Effector memory CD8-positive, alpha-beta T cell (primary cell): ENCODE measurements around the gene FAM186B.
A peak's percentile ranks its signal among the peaks of the same experiment; 100 is the strongest.

Experiments
- ATAC-seq: fragments of 150-1000 bp; cut with Tn5 transposase; replicated peaks from 2 replicates; pipeline ENCODE4 v1.10.0; 2021; ENCODE audit warnings: mild to moderate bottlenecking, moderate library complexity
- DNase-seq, 3 experiments: peaks; one replicate each; pipeline ENCODE4 v3.0.0; 2021
- H3K27ac Mint-ChIP-seq, 2 donors: one replicate each; pipeline ENCODE4 v1.8.0; 2022; ENCODE audit warnings: mild to moderate bottlenecking in 2 of 2, mixed read lengths in 2 of 2, moderate library complexity in 2 of 2
- H3K27me3 Mint-ChIP-seq, 2 donors: one replicate each; pipeline ENCODE4 v1.8.0; 2022; ENCODE audit warnings: mixed read lengths in 2 of 2
- H3K36me3 Mint-ChIP-seq: one replicate; pipeline ENCODE4 v1.8.0; 2022; ENCODE audit warnings: mild to moderate bottlenecking, moderate library complexity, mixed read lengths; ENCODE audit not compliant: insufficient read depth
- H3K4me1 Mint-ChIP-seq, 2 donors: one replicate each; pipeline ENCODE4 v1.8.0; 2022; ENCODE audit warnings: low read depth in 2 of 2, mixed read lengths in 2 of 2
- H3K4me3 Mint-ChIP-seq, 2 donors: one replicate each; pipeline ENCODE4 v1.8.0; 2022; ENCODE audit warnings: mild to moderate bottlenecking in 2 of 2, mixed read lengths in 2 of 2, moderate library complexity in 2 of 2
- H3K9me3 Mint-ChIP-seq, 2 donors: one replicate each; pipeline ENCODE4 v1.8.0; 2022; ENCODE audit warnings: mixed read lengths in 2 of 2

FAM186B gene

GRCh38 chr12:49584591-49584990 is 20.8 kb downstream of the FAM186B start:
- Mint-ChIP-seq H3K27ac (no peak overlapping the region), H3K9me3 (no peaks in the 10 kb centered on the region), H3K27me3 (no peaks in the 10 kb centered on the region), H3K36me3 (peaks cover 2% of the 10 kb centered on the region), H3K4me3 (no peak overlapping the region), H3K4me1 (peaks cover 4 to 7% of the 10 kb centered on the region in 2 donors)
- no peak for DNase-seq
- no peak for ATAC-seq

- H3K27ac Mint-ChIP-seq = no peak overlapping the region
- DNase-seq (no peak), ATAC-seq (no peak)
- H3K9me3 Mint-ChIP-seq = no peaks in the 10 kb centered on the region
- no peaks in the 10 kb centered on the region for H3K27me3 Mint-ChIP-seq
- peaks cover 4 to 7% of the 10 kb centered on the region in 2 donors for H3K4me1 Mint-ChIP-seq
- peaks cover 2% of the 10 kb centered on the region for H3K36me3 Mint-ChIP-seq
- no peak overlapping the region for H3K4me3 Mint-ChIP-seq
These were observed 21.9 kb downstream of the FAM186B start for GRCh38 chr12:49583366-49584094.

GRCh38 chr12:49582850-49583249 is 22.6 kb downstream of the FAM186B start:
- Mint-ChIP-seq H3K4me1 (peaks cover 6 to 7% of the 10 kb centered on the region in 2 donors), H3K27me3 (no peaks in the 10 kb centered on the region), H3K27ac (no peak overlapping the region), H3K9me3 (no peaks in the 10 kb centered on the region), H3K4me3 (no peak overlapping the region), H3K36me3 (peaks cover 2% of the 10 kb centered on the region)
- DNase-seq (no peak), ATAC-seq (no peak)

GRCh38 chr12:49582201-49582600 is 23.2 kb downstream of the FAM186B start:
- no peaks in the 10 kb centered on the region for H3K9me3 Mint-ChIP-seq
- H3K4me3 Mint-ChIP-seq = no peak overlapping the region
- H3K4me1 Mint-ChIP-seq = peaks cover 7 to 8% of the 10 kb centered on the region in 2 donors
- no peak for ATAC-seq
- no peak overlapping the region for H3K27ac Mint-ChIP-seq
- no peaks in the 10 kb centered on the region for H3K27me3 Mint-ChIP-seq
- DNase-seq = no peak
- H3K36me3 Mint-ChIP-seq = peaks cover 2% of the 10 kb centered on the region

GRCh38 chr12:49580572-49581535 is 24.6 kb downstream of the FAM186B start:
- no peak overlapping the region for H3K4me3 Mint-ChIP-seq
- H3K27me3 Mint-ChIP-seq = no peaks in the 10 kb centered on the region
- peak; percentile 44 to 53 (median 45) for DNase-seq
- no peaks in the 10 kb centered on the region for H3K9me3 Mint-ChIP-seq
- ATAC-seq = peak; percentile 69
- H3K36me3 Mint-ChIP-seq = peaks cover 2% of the 10 kb centered on the region
- peaks cover 8 to 14% of the 10 kb centered on the region in 2 donors for H3K4me1 Mint-ChIP-seq
- no peak overlapping the region for H3K27ac Mint-ChIP-seq

GRCh38 chr12:49578471-49579112 is 26.8 kb downstream of the FAM186B start:
- peaks cover 8 to 14% of the 10 kb centered on the region in 2 donors for H3K4me1 Mint-ChIP-seq
- peaks cover 4% of the 10 kb centered on the region for H3K36me3 Mint-ChIP-seq

GRCh38 chr12:49577589-49578315 is 27.7 kb downstream of the FAM186B start:
- H3K36me3 Mint-ChIP-seq = peaks cover 6% of the 10 kb centered on the region
- H3K4me3 Mint-ChIP-seq = no peak overlapping the region
- no peaks in the 10 kb centered on the region for H3K27me3 Mint-ChIP-seq
- no peak overlapping the region for H3K27ac Mint-ChIP-seq
- no peaks in the 10 kb centered on the region for H3K9me3 Mint-ChIP-seq
- ATAC-seq (no peak), DNase-seq (no peak)
- H3K4me1 Mint-ChIP-seq = peaks cover 8 to 14% of the 10 kb centered on the region in 2 donors

More at GRCh38 chr12:49578471-49579112, 26.8 kb downstream of the FAM186B start:
- H3K4me3 Mint-ChIP-seq = no peak overlapping the region
- peak overlapping the region in 1 of 2 donors; percentile 20 for H3K27ac Mint-ChIP-seq
- H3K27me3 Mint-ChIP-seq = no peaks in the 10 kb centered on the region
- no peak for ATAC-seq
- no peak for DNase-seq
- H3K9me3 Mint-ChIP-seq = no peaks in the 10 kb centered on the region

GRCh38 chr12:49568442-49569162 is 36.8 kb downstream of the FAM186B start:
- peaks cover 26% of the 10 kb centered on the region for H3K36me3 Mint-ChIP-seq
- DNase-seq = no peak

GRCh38 chr12:49567611-49568441 is 37.6 kb downstream of the FAM186B start, which contains the start of gene MCRS1:
TSS of gene MCRS1 (minus strand) at chr12:49568142. CDS start at chr12:49566731, 1,411 bp downstream.
- peaks cover 30% of the 10 kb centered on the region for H3K36me3 Mint-ChIP-seq
- ATAC-seq (peak; percentile 91), DNase-seq (peak; percentile 84 to 87 (median 84))
- no peaks in the 10 kb centered on the region for H3K27me3 Mint-ChIP-seq
- no peaks in the 10 kb centered on the region for H3K9me3 Mint-ChIP-seq
- H3K4me1 Mint-ChIP-seq = peaks cover 41 to 44% of the 10 kb centered on the region in 2 donors
- peak within 1 kb of the TSS; percentile 95 to 99 for H3K4me3 Mint-ChIP-seq
- peak within 1 kb of the TSS; percentile 97 to 99 for H3K27ac Mint-ChIP-seq

More at GRCh38 chr12:49568442-49569162, 36.8 kb downstream of the FAM186B start:
- ATAC-seq = peak; percentile 21
- Mint-ChIP-seq H3K4me3 (peak overlapping the region; percentile 95 to 99), H3K9me3 (no peaks in the 10 kb centered on the region), H3K4me1 (peaks cover 41 to 44% of the 10 kb centered on the region in 2 donors), H3K27ac (peak overlapping the region; percentile 97 to 99), H3K27me3 (no peaks in the 10 kb centered on the region)

GRCh38 chr12:49567302-49567610 is 38.2 kb downstream of the FAM186B start:
- Mint-ChIP-seq H3K27me3 (no peaks in the 10 kb centered on the region), H3K4me1 (peaks cover 41 to 45% of the 10 kb centered on the region in 2 donors), H3K27ac (peak overlapping the region; percentile 97 to 99), H3K9me3 (no peaks in the 10 kb centered on the region), H3K4me3 (peak overlapping the region; percentile 95 to 99), H3K36me3 (peaks cover 35% of the 10 kb centered on the region)
- ATAC-seq (peak; percentile 15), DNase-seq (no peak)

GRCh38 chr12:49566361-49566760 is 39.1 kb downstream of the FAM186B start:
- H3K27ac Mint-ChIP-seq = no peak overlapping the region
- no peaks in the 10 kb centered on the region for H3K27me3 Mint-ChIP-seq
- H3K4me3 Mint-ChIP-seq = peak overlapping the region; percentile 23 to 53
- no peak for DNase-seq
- H3K36me3 Mint-ChIP-seq = peaks cover 44% of the 10 kb centered on the region
- no peaks in the 10 kb centered on the region for H3K9me3 Mint-ChIP-seq
- ATAC-seq = no peak
- peaks cover 41 to 44% of the 10 kb centered on the region in 2 donors for H3K4me1 Mint-ChIP-seq
